Measurements from ENCODE around the gene GTSE1.

GTSE1 gene

GRCh38 chr22:46296257-46297150, at the start of gene GTSE1:
Gene GTSE1 (plus strand): TSS chr22:46296870. CDS start chr22:46297401, 531 bp downstream.
- H3K4me3 ChIP-seq (ENCODE audit: low read length): peak within 1 kb of the TSS; percentile 69
- peak; percentile 96 for DNase-seq (ENCODE audit: low read depth)
- TF ChIP-seq CTCF (conservative IDR thresholded peaks at IDR 0.05; ENCODE audit: low read length): no peak; the same call in 1 of the 2 replicates

- no peak overlapping the region for H3K4me3 ChIP-seq (ENCODE audit: low read length)
- DNase-seq (ENCODE audit: low read depth): no peak
- no peak for TF ChIP-seq CTCF (conservative IDR thresholded peaks at IDR 0.05; ENCODE audit: low read length)
These were observed 49.2 kb upstream of the GTSE1 start for GRCh38 chr22:46247443-46247975.

GRCh38 chr22:46250035-46250782, 46.5 kb upstream of the GTSE1 start, which contains the start of gene CDPF1:
Gene CDPF1 (minus strand): TSS chr22:46250293. CDS start chr22:46248284, 2,009 bp downstream.
- H3K4me3 ChIP-seq (ENCODE audit: low read length): peak within 1 kb of the TSS; percentile 82
- TF ChIP-seq CTCF (conservative IDR thresholded peaks at IDR 0.05; ENCODE audit: low read length): no peak
- DNase-seq (ENCODE audit: low read depth): peak; percentile 80

GRCh38 chr22:46250783-46251125, 45.9 kb upstream of the GTSE1 start:
- DNase-seq (ENCODE audit: low read depth): no peak
- H3K4me3 ChIP-seq (ENCODE audit: low read length): peak overlapping the region; percentile 82
- TF ChIP-seq CTCF (conservative IDR thresholded peaks at IDR 0.05; ENCODE audit: low read length): no peak

GRCh38 chr22:46251266-46251665, 45.4 kb upstream of the GTSE1 start:
- peak overlapping the region; percentile 82 for H3K4me3 ChIP-seq (ENCODE audit: low read length)
- DNase-seq (ENCODE audit: low read depth): peak; percentile 1
- no peak for TF ChIP-seq CTCF (conservative IDR thresholded peaks at IDR 0.05; ENCODE audit: low read length)

- no peak for TF ChIP-seq CTCF (conservative IDR thresholded peaks at IDR 0.05; ENCODE audit: low read length)
- H3K4me3 ChIP-seq (ENCODE audit: low read length): no peak overlapping the region
- DNase-seq (ENCODE audit: low read depth): no peak
These were observed 44.8 kb upstream of the GTSE1 start for GRCh38 chr22:46251816-46252380.
